ENCODE data around the gene CHCHD4.

Gene CHCHD4

GRCh38 chr3:14133188-14133800 lies 8.6 kb upstream of the CHCHD4 start:
- H3K27ac ChIP-seq (ENCODE audit: low read depth, low read length): no peak overlapping the region
- WGBS: 95% methylated on average over 10 of the region's 10 CpGs
- no peaks in the 10 kb centered on the region for H3K4me1 ChIP-seq (ENCODE audit: insufficient read depth, low read length)
- H3K4me3 ChIP-seq (ENCODE audit: low read length): no peak overlapping the region
- H3K9ac ChIP-seq (ENCODE audit: low read depth, low read length): no peak overlapping the region
- peaks cover 91% of the 10 kb centered on the region for H3K36me3 ChIP-seq (ENCODE audit: insufficient read depth, low read length)
- no peaks in the 10 kb centered on the region for H3K27me3 ChIP-seq (ENCODE audit: insufficient read depth, low read length)
- no peaks in the 10 kb centered on the region for H3K9me3 ChIP-seq (ENCODE audit: insufficient read depth, low read depth, low read length)

- WGBS: 87% methylated on average over 6 of the region's 6 CpGs
- no peaks in the 10 kb centered on the region for H3K9me3 ChIP-seq (ENCODE audit: insufficient read depth, low read depth, low read length)
- peaks cover 93% of the 10 kb centered on the region for H3K36me3 ChIP-seq (ENCODE audit: insufficient read depth, low read length)
- H3K4me3 ChIP-seq (ENCODE audit: low read length): no peak overlapping the region
- H3K4me1 ChIP-seq (ENCODE audit: insufficient read depth, low read length): no peaks in the 10 kb centered on the region
- no peak overlapping the region for H3K9ac ChIP-seq (ENCODE audit: low read depth, low read length)
- no peak overlapping the region for H3K27ac ChIP-seq (ENCODE audit: low read depth, low read length)
- no peaks in the 10 kb centered on the region for H3K27me3 ChIP-seq (ENCODE audit: insufficient read depth, low read length)
These were observed 8.0 kb upstream of the CHCHD4 start for GRCh38 chr3:14132689-14133088.

- H3K9ac ChIP-seq (ENCODE audit: low read depth, low read length): no peak overlapping the region
- WGBS: 95% methylated on average over 8 of the region's 8 CpGs
These were observed 7.5 kb upstream of the CHCHD4 start for GRCh38 chr3:14132120-14132519.

GRCh38 chr3:14131134-14131533 lies 6.5 kb upstream of the CHCHD4 start:
- H3K4me1 ChIP-seq (ENCODE audit: insufficient read depth, low read length): peaks cover 3% of the 10 kb centered on the region; the same call in 1 of the 2 replicates
- H3K4me3 ChIP-seq (ENCODE audit: low read length): no peak overlapping the region
- no peaks in the 10 kb centered on the region for H3K27me3 ChIP-seq (ENCODE audit: insufficient read depth, low read length)
- no peak overlapping the region for H3K9ac ChIP-seq (ENCODE audit: low read depth, low read length)
- H3K27ac ChIP-seq (ENCODE audit: low read depth, low read length): no peak overlapping the region
- H3K9me3 ChIP-seq (ENCODE audit: insufficient read depth, low read depth, low read length): no peaks in the 10 kb centered on the region
- 93% methylated on average over 5 of the region's 5 CpGs for WGBS
- peaks cover 84% of the 10 kb centered on the region for H3K36me3 ChIP-seq (ENCODE audit: insufficient read depth, low read length)

More at GRCh38 chr3:14132120-14132519, 7.5 kb upstream of the CHCHD4 start:
- Histone ChIP-seq H3K36me3 (ENCODE audit: insufficient read depth, low read length) (peaks cover 92% of the 10 kb centered on the region), H3K27me3 (ENCODE audit: insufficient read depth, low read length) (no peaks in the 10 kb centered on the region), H3K27ac (ENCODE audit: low read depth, low read length) (no peak overlapping the region), H3K4me1 (ENCODE audit: insufficient read depth, low read length) (no peaks in the 10 kb centered on the region), H3K9me3 (ENCODE audit: insufficient read depth, low read depth, low read length) (no peaks in the 10 kb centered on the region), H3K4me3 (ENCODE audit: low read length) (no peak overlapping the region)

- Histone ChIP-seq H3K27me3 (ENCODE audit: insufficient read depth, low read length) (no peaks in the 10 kb centered on the region), H3K9ac (ENCODE audit: low read depth, low read length) (no peak overlapping the region), H3K4me3 (ENCODE audit: low read length) (no peak overlapping the region), H3K9me3 (ENCODE audit: insufficient read depth, low read depth, low read length) (no peaks in the 10 kb centered on the region), H3K27ac (ENCODE audit: low read depth, low read length) (no peak overlapping the region), H3K4me1 (ENCODE audit: insufficient read depth, low read length) (peaks cover 7% of the 10 kb centered on the region; the same call in 1 of the 2 replicates), H3K36me3 (ENCODE audit: insufficient read depth, low read length) (peaks cover 80% of the 10 kb centered on the region)
- WGBS: 94% methylated on average over 12 of the region's 12 CpGs
These were observed 6.0 kb upstream of the CHCHD4 start for GRCh38 chr3:14130707-14131106.

- peaks cover 75% of the 10 kb centered on the region for H3K36me3 ChIP-seq (ENCODE audit: insufficient read depth, low read length)
- H3K9ac ChIP-seq (ENCODE audit: low read depth, low read length): no peak overlapping the region
- no peaks in the 10 kb centered on the region for H3K9me3 ChIP-seq (ENCODE audit: insufficient read depth, low read depth, low read length)
- H3K4me1 ChIP-seq (ENCODE audit: insufficient read depth, low read length): peaks cover 7% of the 10 kb centered on the region; the same call in 1 of the 2 replicates
- WGBS: 91% methylated on average over 4 of the region's 4 CpGs
- no peaks in the 10 kb centered on the region for H3K27me3 ChIP-seq (ENCODE audit: insufficient read depth, low read length)
- no peak overlapping the region for H3K4me3 ChIP-seq (ENCODE audit: low read length)
- no peak overlapping the region for H3K27ac ChIP-seq (ENCODE audit: low read depth, low read length)
These were observed 5.6 kb upstream of the CHCHD4 start for GRCh38 chr3:14130230-14130629.

- H3K4me1 ChIP-seq (ENCODE audit: insufficient read depth, low read length): peaks cover 7% of the 10 kb centered on the region; the same call in 1 of the 2 replicates
- peaks cover 66% of the 10 kb centered on the region for H3K36me3 ChIP-seq (ENCODE audit: insufficient read depth, low read length)
- H3K27ac ChIP-seq (ENCODE audit: low read depth, low read length): no peak overlapping the region
- H3K9ac ChIP-seq (ENCODE audit: low read depth, low read length): no peak overlapping the region
- no peaks in the 10 kb centered on the region for H3K27me3 ChIP-seq (ENCODE audit: insufficient read depth, low read length)
- H3K9me3 ChIP-seq (ENCODE audit: insufficient read depth, low read depth, low read length): no peaks in the 10 kb centered on the region
- no peak overlapping the region for H3K4me3 ChIP-seq (ENCODE audit: low read length)
- 99% methylated on average over 6 of the region's 6 CpGs for WGBS
These were observed 4.6 kb upstream of the CHCHD4 start for GRCh38 chr3:14129296-14129695.

- H3K27me3 ChIP-seq (ENCODE audit: insufficient read depth, low read length): no peaks in the 10 kb centered on the region
- no peak overlapping the region for H3K4me3 ChIP-seq (ENCODE audit: low read length)
- no peak overlapping the region for H3K27ac ChIP-seq (ENCODE audit: low read depth, low read length)
- no peak overlapping the region for H3K9ac ChIP-seq (ENCODE audit: low read depth, low read length)
- no peaks in the 10 kb centered on the region for H3K9me3 ChIP-seq (ENCODE audit: insufficient read depth, low read depth, low read length)
- peaks cover 60% of the 10 kb centered on the region for H3K36me3 ChIP-seq (ENCODE audit: insufficient read depth, low read length)
- H3K4me1 ChIP-seq (ENCODE audit: insufficient read depth, low read length): peaks cover 8% of the 10 kb centered on the region; the same call in 1 of the 2 replicates
- 96% methylated on average over 4 of the region's 5 CpGs for WGBS
These were observed 4.1 kb upstream of the CHCHD4 start for GRCh38 chr3:14128724-14129123.

GRCh38 chr3:14127516-14128161 lies 3.0 kb upstream of the CHCHD4 start:
- Histone ChIP-seq H3K36me3 (ENCODE audit: insufficient read depth, low read length) (peaks cover 49% of the 10 kb centered on the region), H3K27ac (ENCODE audit: low read depth, low read length) (no peak overlapping the region), H3K4me1 (ENCODE audit: insufficient read depth, low read length) (peaks cover 15% of the 10 kb centered on the region; the same call in 1 of the 2 replicates), H3K4me3 (ENCODE audit: low read length) (no peak overlapping the region), H3K27me3 (ENCODE audit: insufficient read depth, low read length) (no peaks in the 10 kb centered on the region), H3K9ac (ENCODE audit: low read depth, low read length) (no peak overlapping the region), H3K9me3 (ENCODE audit: insufficient read depth, low read depth, low read length) (no peaks in the 10 kb centered on the region)
- WGBS: 94% methylated on average over 12 of the region's 12 CpGs

GRCh38 chr3:14126887-14127505 lies 2.3 kb upstream of the CHCHD4 start:
- Histone ChIP-seq H3K27me3 (ENCODE audit: insufficient read depth, low read length) (no peaks in the 10 kb centered on the region), H3K36me3 (ENCODE audit: insufficient read depth, low read length) (peaks cover 44% of the 10 kb centered on the region), H3K4me1 (ENCODE audit: insufficient read depth, low read length) (peaks cover 21% of the 10 kb centered on the region; the same call in 1 of the 2 replicates), H3K9ac (ENCODE audit: low read depth, low read length) (no peak overlapping the region), H3K9me3 (ENCODE audit: insufficient read depth, low read depth, low read length) (no peaks in the 10 kb centered on the region), H3K27ac (ENCODE audit: low read depth, low read length) (no peak overlapping the region), H3K4me3 (ENCODE audit: low read length) (no peak overlapping the region)
- WGBS: 92% methylated on average over 3 of the region's 5 CpGs
